Parathyroid adenoma (tissue), 2 donors: ENCODE measurements around the gene AFF3.

ENCODE experiments used
- H2AFZ ChIP-seq: fragments of 300-600 bp; sonication (generic); one replicate; pipeline ENCODE4 v1.7.0; 2017; ENCODE audit warnings: antibody characterized with exemption, mild to moderate bottlenecking
- H3K27ac ChIP-seq: fragments of 300-600 bp; sonication (generic); one replicate; pipeline ENCODE4 v1.7.0; 2017
- H3K27me3 ChIP-seq: fragments of 300-600 bp; sonication (generic); one replicate; pipeline ENCODE4 v1.7.0; 2017; ENCODE audit warnings: low read length; ENCODE audit not compliant: control insufficient read depth, insufficient read depth
- H3K36me3 ChIP-seq: fragments of 300-600 bp; sonication (generic); one replicate; pipeline ENCODE4 v1.7.0; 2017; ENCODE audit warnings: low read length; ENCODE audit not compliant: control insufficient read depth, insufficient read depth
- H3K4me1 ChIP-seq: fragments of 300-600 bp; sonication (generic); one replicate; pipeline ENCODE4 v1.7.0; 2017; ENCODE audit warnings: control low read depth
- H3K4me2 ChIP-seq: fragments of 300-600 bp; sonication (generic); one replicate; pipeline ENCODE4 v1.7.0; 2017; ENCODE audit warnings: low read length
- H3K4me3 ChIP-seq: fragments of 300-600 bp; sonication (generic); one replicate; pipeline ENCODE4 v1.7.0; 2017; ENCODE audit warnings: low read depth, low read length
- H3K79me2 ChIP-seq: fragments of 300-600 bp; sonication (generic); one replicate; pipeline ENCODE4 v1.7.0; 2017; ENCODE audit warnings: control low read depth
- H3K9ac ChIP-seq: fragments of 300-600 bp; sonication (generic); one replicate; pipeline ENCODE4 v1.7.0; 2017; ENCODE audit warnings: mild to moderate bottlenecking
- H3K9me3 ChIP-seq: fragments of 300-600 bp; sonication (generic); one replicate; pipeline ENCODE4 v1.7.0; 2017; ENCODE audit warnings: low read length; ENCODE audit not compliant: control insufficient read depth
- CTCF ChIP-seq: fragments of 300-600 bp; sonication (generic); IDR thresholded peaks from one replicate; pipeline ENCODE4 v1.7.0; 2017; ENCODE audit warnings: antibody characterized with exemption, mild to moderate bottlenecking
- donor health status: primary hyperparathyroidism.

The AFF3 gene

GRCh38 chr2:99880148-99880963, 262.0 kb downstream of the AFF3 start:
- Histone ChIP-seq H3K9me3 (no peaks in the 10 kb centered on the region), H2AFZ (no peak overlapping the region), H3K27me3 (no peaks in the 10 kb centered on the region), H3K27ac (no peak overlapping the region), H3K9ac (no peak overlapping the region), H3K36me3 (no peaks in the 10 kb centered on the region), H3K4me2 (no peak overlapping the region), H3K4me3 (no peak overlapping the region), H3K4me1 (no peaks in the 10 kb centered on the region), H3K79me2 (no peaks in the 10 kb centered on the region)
- TF ChIP-seq CTCF: no peak

GRCh38 chr2:99879481-99879880, 262.9 kb downstream of the AFF3 start:
- H3K9me3 ChIP-seq: no peaks in the 10 kb centered on the region
- no peaks in the 10 kb centered on the region for H3K4me1 ChIP-seq
- no peak overlapping the region for H2AFZ ChIP-seq
- H3K36me3 ChIP-seq: no peaks in the 10 kb centered on the region
- no peak for TF ChIP-seq CTCF
- no peak overlapping the region for H3K27ac ChIP-seq
- no peak overlapping the region for H3K4me2 ChIP-seq
- no peaks in the 10 kb centered on the region for H3K79me2 ChIP-seq
- no peaks in the 10 kb centered on the region for H3K27me3 ChIP-seq
- no peak overlapping the region for H3K4me3 ChIP-seq
- no peak overlapping the region for H3K9ac ChIP-seq

- Histone ChIP-seq H3K9me3 (no peaks in the 10 kb centered on the region), H3K9ac (no peak overlapping the region), H3K36me3 (no peaks in the 10 kb centered on the region), H3K4me3 (no peak overlapping the region), H3K27ac (no peak overlapping the region), H3K27me3 (no peaks in the 10 kb centered on the region), H3K4me1 (no peaks in the 10 kb centered on the region), H3K4me2 (no peak overlapping the region), H2AFZ (no peak overlapping the region), H3K79me2 (no peaks in the 10 kb centered on the region)
- no peak for TF ChIP-seq CTCF
Observed at GRCh38 chr2:99878581-99879350, 263.6 kb downstream of the AFF3 start.

- Histone ChIP-seq H3K9me3 (no peaks in the 10 kb centered on the region), H3K36me3 (no peaks in the 10 kb centered on the region), H3K4me1 (no peaks in the 10 kb centered on the region), H3K79me2 (no peaks in the 10 kb centered on the region), H3K4me3 (no peak overlapping the region), H3K4me2 (no peak overlapping the region), H3K27me3 (no peaks in the 10 kb centered on the region), H3K9ac (no peak overlapping the region), H3K27ac (no peak overlapping the region), H2AFZ (no peak overlapping the region)
- no peak for TF ChIP-seq CTCF
Observed at GRCh38 chr2:99877963-99878362, 264.4 kb downstream of the AFF3 start.
